H1 (cell line): ENCODE data around the gene MYRIP. TPM values are rescaled to one million over a fixed set of nuclear protein-coding genes. Genes with fewer than 3 reads are reported as not detected.

Experiments used
- CTCF ChIA-PET: fragments of 300-600 bp; sonication (Branson Sonifier 250); formaldehyde crosslinking; loops from one replicate; lab custom pipeline; 2021; ENCODE audit not compliant: partially characterized antibody; lab: Charles Lee
- POLR2A ChIA-PET: fragments of 300-600 bp; sonication (Branson Sonifier 250); formaldehyde crosslinking; loops from one replicate; lab custom pipeline; 2021; ENCODE audit warnings: inconsistent platforms; ENCODE audit not compliant: partially characterized antibody; lab: Charles Lee
- DNase-seq, 2 experiments: peaks; one replicate each; pipeline versions ENCODE4 v3.0.0 to v3.0.0-alpha.2; 2010 to 2022; ENCODE audit warnings: low spot score in 2 of 2, low read depth in 1 of 2, mixed read lengths in 1 of 2
- FAIRE-seq: peaks from 2 replicates; lab custom pipeline; 2011; peaks lifted over from hg19 to GRCh38; lab: Jason Lieb, UNC
- H2AFZ ChIP-seq: 2 replicates; pipeline ENCODE4 v1.8.1; 2012; ENCODE audit warnings: low read length, inconsistent platforms
- H2AK5ac ChIP-seq: 2 replicates; pipeline ENCODE4 v1.6.1; 2013; ENCODE audit warnings: low read depth, low read length
- H2BK120ac ChIP-seq: replicated peaks from 2 replicates; pipeline ENCODE3; 2013; ENCODE audit warnings: low read depth, low read length, inconsistent platforms
- H2BK12ac ChIP-seq: 2 replicates; pipeline ENCODE4 v1.6.1; 2013; ENCODE audit warnings: low read depth, low read length
- H2BK15ac ChIP-seq: 2 replicates; pipeline ENCODE4 v1.6.1; 2013; ENCODE audit warnings: low read length
- H2BK20ac ChIP-seq: 2 replicates; pipeline ENCODE4 v1.6.1; 2013; ENCODE audit warnings: low read length
- H2BK5ac ChIP-seq: 2 replicates; pipeline ENCODE4 v1.6.1; 2013; ENCODE audit warnings: low read depth, low read length
- H3K14ac ChIP-seq: 2 replicates; pipeline ENCODE4 v1.6.1; 2013; ENCODE audit warnings: inconsistent platforms; ENCODE audit not compliant: insufficient read length
- H3K18ac ChIP-seq: 2 replicates; pipeline ENCODE4 v1.6.1; 2013; ENCODE audit warnings: low read length; ENCODE audit errors: extremely low read depth
- H3K23ac ChIP-seq: 2 replicates; pipeline ENCODE4 v1.6.1; 2013; ENCODE audit warnings: inconsistent platforms; ENCODE audit not compliant: insufficient read length
- H3K23me2 ChIP-seq: 2 replicates; pipeline ENCODE4 v1.6.1; 2013; ENCODE audit warnings: low read depth, low read length
- H3K27ac ChIP-seq: 2 replicates; pipeline ENCODE4 v1.6.1; 2011; ENCODE audit warnings: low read depth, low read length, inconsistent platforms
- H3K27me3 ChIP-seq, 4 experiments: replicated peaks in 1 of 4; 1 replicate in 1 of 4; 2 replicates in 3 of 4; pipeline versions ENCODE4 v1.6.1 to v1.8.1; 2011 to 2013; ENCODE audit warnings: low read length in 3 of 4, mild to moderate bottlenecking in 3 of 4, inconsistent platforms in 2 of 4, mixed read lengths in 2 of 4, moderate library complexity in 1 of 4; ENCODE audit not compliant: control insufficient read depth in 3 of 4, insufficient read depth in 3 of 4; ENCODE audit errors: extremely low read depth in 1 of 4
- H3K36me3 ChIP-seq, 4 experiments: 2 replicates each; pipeline versions ENCODE4 v1.6.1 to v1.8.1; 2011 to 2013; ENCODE audit warnings: mild to moderate bottlenecking in 4 of 4, low read length in 3 of 4, moderate library complexity in 2 of 4, control low read depth in 1 of 4, inconsistent platforms in 1 of 4; ENCODE audit not compliant: insufficient read depth in 4 of 4, control insufficient read depth in 2 of 4
- H3K4ac ChIP-seq: replicated peaks from 2 replicates; pipeline ENCODE3; 2013; ENCODE audit warnings: low read length, low read depth, mixed read lengths, inconsistent platforms; ENCODE audit not compliant: insufficient read length
- H3K4me1 ChIP-seq, 4 experiments: replicated peaks in 1 of 4; 1 replicate in 1 of 4; 2 replicates in 3 of 4; pipeline versions ENCODE4 v1.6.1 to v1.8.1; 2011 to 2013; ENCODE audit warnings: low read length in 3 of 4, inconsistent platforms in 2 of 4, mixed read lengths in 1 of 4; ENCODE audit not compliant: insufficient read depth in 4 of 4, control insufficient read depth in 3 of 4
- H3K4me2 ChIP-seq, 2 experiments: 2 replicates each; pipeline versions ENCODE4 v1.6.1 to v1.8.1; 2011 to 2013; ENCODE audit warnings: low read depth in 2 of 2, low read length in 2 of 2, control low read depth in 1 of 2, inconsistent platforms in 1 of 2, mild to moderate bottlenecking in 1 of 2; ENCODE audit not compliant: insufficient read depth in 1 of 2
- H3K4me3 ChIP-seq, 4 experiments: fragments of 200-600, 300-600 bp in 1 of 4; sonication (generic), shearing (Covaris generic), sonication (Bioruptor Twin) in 1 of 4; 2 replicates each; pipeline versions ENCODE4 v1.5.1 to v1.8.1; 2011 to 2016; ENCODE audit warnings: low read length in 4 of 4, low read depth in 3 of 4, control low read depth in 2 of 4, inconsistent platforms in 2 of 4, mild to moderate bottlenecking in 2 of 4, mixed read lengths in 1 of 4, moderate library complexity in 1 of 4; ENCODE audit not compliant: insufficient read depth in 2 of 4; ENCODE audit errors: extremely low read depth in 1 of 4
- H3K56ac ChIP-seq: replicated peaks from 2 replicates; pipeline ENCODE3; 2013; ENCODE audit warnings: low read depth, mild to moderate bottlenecking, mixed read lengths, low read length, inconsistent platforms; ENCODE audit not compliant: insufficient read length
- H3K79me1 ChIP-seq: 2 replicates; pipeline ENCODE4 v1.6.1; 2013; ENCODE audit warnings: low read depth, low read length, control low read depth
- H3K79me2 ChIP-seq, 2 experiments: 2 replicates each; pipeline versions ENCODE4 v1.6.1 to v1.8.1; 2012 to 2013; ENCODE audit warnings: low read length in 2 of 2, mild to moderate bottlenecking in 2 of 2, inconsistent platforms in 1 of 2; ENCODE audit not compliant: insufficient read depth in 2 of 2, control insufficient read depth in 1 of 2
- H3K9ac ChIP-seq, 4 experiments: replicated peaks in 1 of 4; 1 replicate in 1 of 4; 2 replicates in 3 of 4; pipeline versions ENCODE4 v1.6.1 to v1.8.1; 2011 to 2013; ENCODE audit warnings: low read depth in 3 of 4, low read length in 3 of 4, control low read depth in 2 of 4, mild to moderate bottlenecking in 2 of 4, moderate library complexity in 2 of 4, inconsistent platforms in 1 of 4; ENCODE audit errors: extremely low read depth in 1 of 4
- H3K9me3 ChIP-seq, 2 experiments: 2 replicates each; pipeline versions ENCODE4 v1.6.1 to v1.8.1; 2012 to 2013; ENCODE audit warnings: mild to moderate bottlenecking in 2 of 2, moderate library complexity in 2 of 2, control low read depth in 1 of 2, inconsistent platforms in 1 of 2, low read depth in 1 of 2, low read length in 1 of 2, mixed read lengths in 1 of 2; ENCODE audit not compliant: insufficient read depth in 2 of 2
- H4K20me1 ChIP-seq, 2 experiments: replicated peaks in 1 of 2; 2 replicates each; pipeline versions ENCODE3 to v1.8.1; 2011 to 2013; ENCODE audit warnings: inconsistent platforms in 2 of 2, low read length in 2 of 2, mild to moderate bottlenecking in 1 of 2; ENCODE audit not compliant: insufficient read depth in 2 of 2, control insufficient read depth in 1 of 2
- H4K5ac ChIP-seq: 2 replicates; pipeline ENCODE4 v1.6.1; 2013; ENCODE audit warnings: low read length, low read depth, mixed read lengths, inconsistent platforms; ENCODE audit not compliant: insufficient read length
- H4K8ac ChIP-seq: 2 replicates; pipeline ENCODE4 v1.8.0; 2013; ENCODE audit warnings: mild to moderate bottlenecking, moderate library complexity, low read length, inconsistent platforms; ENCODE audit not compliant: insufficient read depth; ENCODE audit errors: extremely low read depth
- H4K91ac ChIP-seq: replicated peaks from 2 replicates; pipeline ENCODE3; 2013; ENCODE audit warnings: low read length, mixed read lengths, inconsistent platforms; ENCODE audit not compliant: insufficient read length
- BACH1 ChIP-seq: IDR thresholded peaks from 2 replicates; pipeline ENCODE4 v1.6.1; 2012; ENCODE audit warnings: low read length, improper control_type of control experiment
- CBX8 ChIP-seq: fragments of 300-800, 300-1000 bp; sonication (generic); IDR thresholded peaks from 2 replicates; pipeline ENCODE4 v1.7.1; 2016; ENCODE audit warnings: low read depth, low read length, borderline replicate concordance
- CEBPB ChIP-seq: IDR thresholded peaks from 2 replicates; pipeline ENCODE4 v1.6.1; 2012; ENCODE audit warnings: low read depth, low read length
- CHD2 ChIP-seq: IDR thresholded peaks from 2 replicates; pipeline ENCODE4 v1.6.1; 2012; ENCODE audit warnings: low read length, improper control_type of control experiment
- EGR1 ChIP-seq: IDR thresholded peaks from 2 replicates; pipeline ENCODE4 v1.6.1; 2011; ENCODE audit warnings: low read depth, low read length, borderline replicate concordance
- POLR2AphosphoS5 ChIP-seq: IDR thresholded peaks from 2 replicates; pipeline ENCODE4 v1.6.1; 2011; ENCODE audit warnings: low read depth, low read length
- POU5F1 ChIP-seq: IDR thresholded peaks from 2 replicates; pipeline ENCODE4 v1.6.1; 2011; ENCODE audit warnings: low read depth, mild to moderate bottlenecking, low read length, moderate library complexity
- SIN3A ChIP-seq, 2 experiments: IDR thresholded peaks in 1 of 2; conservative IDR thresholded peaks in 1 of 2; 2 replicates each; pipeline ENCODE4 v1.6.1; 2011 to 2012; ENCODE audit warnings: low read length in 2 of 2, improper control_type of control experiment in 1 of 2, low read depth in 1 of 2, mild to moderate bottlenecking in 1 of 2
- SP1 ChIP-seq: IDR thresholded peaks from 2 replicates; pipeline ENCODE4 v1.6.1; 2011; ENCODE audit warnings: low read depth, low read length
- SP4 ChIP-seq: IDR thresholded peaks from 2 replicates; pipeline ENCODE4 v1.6.1; 2012; ENCODE audit warnings: low read length, inconsistent platforms
- SUZ12 ChIP-seq: fragments of 200-600 bp; sonication (generic); IDR thresholded peaks from 2 replicates; pipeline ENCODE4 v1.6.1; 2012; ENCODE audit warnings: mild to moderate bottlenecking, inconsistent platforms, low read length, moderate library complexity, mixed read lengths
- YY1 ChIP-seq: IDR thresholded peaks from 2 replicates; pipeline ENCODE4 v1.6.1; 2011; ENCODE audit warnings: low read depth, mild to moderate bottlenecking, low read length
- WGBS, 2 experiments: shearing (Covaris generic) in 1 of 2; methylation state at CpG; one replicate each; pipeline versions ENCODE4 v1.1.6 to v1.1.7; 2013 to 2015; ENCODE audit warnings: low lambda C conversion rate in 2 of 2, mixed read lengths in 2 of 2, inconsistent platforms in 1 of 2, low coverage in 1 of 2, missing lambda C conversion rate in 1 of 2; ENCODE audit not compliant: insufficient replicate concordance in 2 of 2, insufficient coverage in 1 of 2, insufficient read length in 1 of 2; ENCODE audit errors: extremely low coverage in 1 of 2, missing lambda C conversion rate in 1 of 2; 5-methylcytosine and 5-hydroxymethylcytosine counted together
- polyA plus RNA-seq, 7 experiments: library from polyadenylated mRNA; depleted of rRNA in 3 of 7; stranded (reverse) in 5 of 7; unstranded in 2 of 7; fragments of >200 nt in 5 of 7; fragments of 200-250 nt in 2 of 7; gene quantifications; 1 replicate in 5 of 7; 2 replicates in 1 of 7; 4 replicates in 1 of 7; pipeline versions ENCODE4 v1.2.1 to v1.2.3, GENCODE V29; 2011 to 2013; ENCODE audit warnings: missing spikeins in 2 of 7, mixed read lengths in 2 of 7
- total RNA-seq: library from RNA; stranded (reverse); fragmentation: NEBNext Ultra II Directional; extraction: Animal tissue kit (Norgen Biotek cat#: 25700); gene quantifications from 2 replicates; pipeline ENCODE4 v1.2.1, GENCODE V29; 2021
- TF ChIP-seq, protein P1 (sequence below), 3 experiments: IDR thresholded peaks; 1 replicate in 2 of 3; 2 replicates in 1 of 3; pipeline versions ENCODE4 v1.5.1 to v1.6.1; 2011; ENCODE audit warnings: low read length in 3 of 3, mild to moderate bottlenecking in 3 of 3, inconsistent platforms in 2 of 3, low read depth in 1 of 3, moderate library complexity in 1 of 3; ENCODE audit not compliant: insufficient read depth in 1 of 3; ENCODE audit errors: control extremely low read depth in 1 of 3

The MYRIP gene
- total and polyA plus RNA-seq, 2 of the 8 experiments (the other 6 are each of a cell fraction or from before 2014, with no cell fraction given), result 0.54 to 4.3 TPM

DNA sequence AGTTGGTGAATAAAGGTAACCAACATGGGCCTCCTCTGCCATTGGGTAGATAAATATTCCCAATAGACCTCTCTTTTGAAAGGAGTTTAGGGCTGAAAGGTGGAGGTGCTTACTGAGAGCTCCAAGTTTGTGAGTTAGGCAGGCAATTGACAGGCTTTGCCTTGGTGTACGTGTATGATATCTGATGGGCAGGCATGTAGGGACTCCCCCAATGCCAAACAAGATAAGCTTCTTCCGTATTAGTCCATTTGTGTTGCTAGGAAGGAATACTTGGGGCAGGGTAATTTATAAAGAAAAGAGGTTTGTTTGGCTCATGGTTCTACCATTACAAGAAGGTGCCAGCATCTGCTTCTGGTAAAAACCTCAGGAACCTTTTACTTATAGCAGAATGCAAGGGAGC, 339.4 kb downstream of the MYRIP start:
- H3K4me1 ChIP-seq, result no peaks in the 10 kb centered on the region
- no peak overlapping the region for H3K9ac ChIP-seq
- no peak overlapping the region for H4K5ac ChIP-seq
- no peaks in the 10 kb centered on the region for H3K79me2 ChIP-seq
- H4K8ac ChIP-seq, result no peak overlapping the region
- H3K56ac ChIP-seq, result no peak overlapping the region
- no peak overlapping the region for H2AFZ ChIP-seq
- H4K20me1 ChIP-seq, result no peaks in the 10 kb centered on the region
- WGBS, 2 experiments, result 94% methylated on average over 2 of the region's 2 CpGs; no CpG with 5 or more reads in 1 of the 2 experiments
- no peaks in the 10 kb centered on the region for H3K9me3 ChIP-seq
- H2BK120ac ChIP-seq, result no peak overlapping the region
- H3K4ac ChIP-seq, result no peak overlapping the region
- no peak overlapping the region for H3K4me3 ChIP-seq
- H2AK5ac ChIP-seq, result no peak overlapping the region
- H3K18ac ChIP-seq, result no peak overlapping the region
- H3K23me2 ChIP-seq, result no peaks in the 10 kb centered on the region
- no peak overlapping the region for H4K91ac ChIP-seq
- H3K79me1 ChIP-seq, result no peaks in the 10 kb centered on the region
- H2BK15ac ChIP-seq, result no peak overlapping the region
- H2BK20ac ChIP-seq, result no peak overlapping the region
- no peak overlapping the region for H3K23ac ChIP-seq
- CTCF ChIA-PET, result no interaction called here
- no peak overlapping the region for H3K4me2 ChIP-seq
- no peak for DNase-seq
- no peak for FAIRE-seq
- no peak overlapping the region for H2BK5ac ChIP-seq
- no peak overlapping the region for H3K14ac ChIP-seq
- H3K36me3 ChIP-seq, result no peaks in the 10 kb centered on the region
- no peak overlapping the region for H2BK12ac ChIP-seq
- H3K27ac ChIP-seq, result no peak overlapping the region
- H3K27me3 ChIP-seq, result no peaks in the 10 kb centered on the region
- POLR2A ChIA-PET, result no interaction called here
- no peak for TF ChIP-seq POLR2AphosphoS5
- no peak for TF ChIP-seq SIN3A (conservative IDR thresholded peaks at IDR 0.05 in 1 of 2, IDR thresholded peaks at IDR 0.05 in 1 of 2; ENCODE audit: low read depth in 1 of 2, low read length in 2 of 2)
- TF ChIP-seq POU5F1, result no peak
- no peak for TF ChIP-seq CEBPB
- TF ChIP-seq YY1, result no peak
- no peak for TF ChIP-seq CHD2
- no peak for TF ChIP-seq CBX8
- no peak for TF ChIP-seq BACH1
- no peak for TF ChIP-seq SUZ12
- TF ChIP-seq EGR1, result no peak
- TF ChIP-seq, protein P1, sequence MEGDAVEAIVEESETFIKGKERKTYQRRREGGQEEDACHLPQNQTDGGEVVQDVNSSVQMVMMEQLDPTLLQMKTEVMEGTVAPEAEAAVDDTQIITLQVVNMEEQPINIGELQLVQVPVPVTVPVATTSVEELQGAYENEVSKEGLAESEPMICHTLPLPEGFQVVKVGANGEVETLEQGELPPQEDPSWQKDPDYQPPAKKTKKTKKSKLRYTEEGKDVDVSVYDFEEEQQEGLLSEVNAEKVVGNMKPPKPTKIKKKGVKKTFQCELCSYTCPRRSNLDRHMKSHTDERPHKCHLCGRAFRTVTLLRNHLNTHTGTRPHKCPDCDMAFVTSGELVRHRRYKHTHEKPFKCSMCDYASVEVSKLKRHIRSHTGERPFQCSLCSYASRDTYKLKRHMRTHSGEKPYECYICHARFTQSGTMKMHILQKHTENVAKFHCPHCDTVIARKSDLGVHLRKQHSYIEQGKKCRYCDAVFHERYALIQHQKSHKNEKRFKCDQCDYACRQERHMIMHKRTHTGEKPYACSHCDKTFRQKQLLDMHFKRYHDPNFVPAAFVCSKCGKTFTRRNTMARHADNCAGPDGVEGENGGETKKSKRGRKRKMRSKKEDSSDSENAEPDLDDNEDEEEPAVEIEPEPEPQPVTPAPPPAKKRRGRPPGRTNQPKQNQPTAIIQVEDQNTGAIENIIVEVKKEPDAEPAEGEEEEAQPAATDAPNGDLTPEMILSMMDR (IDR thresholded peaks at IDR 0.05; ENCODE audit: control extremely low read depth in 1 of 3, insufficient read depth in 1 of 3, low read depth in 1 of 3, low read length in 3 of 3), result no peak
- TF ChIP-seq SP1, result no peak
- TF ChIP-seq SP4, result no peak
